NCI-H82 (cell line): ENCODE measurements around the gene TRAF1.

ENCODE experiments used
- DNase-seq: peaks from one replicate; lab custom pipeline; 2025; lab: John Stamatoyannopoulos, UW

The TRAF1 gene

GRCh38 chr9:120869360-120869687 is 57.3 kb downstream of the TRAF1 start:
- DNase-seq, result no peak

GRCh38 chr9:120868676-120869359 is 57.8 kb downstream of the TRAF1 start:
- DNase-seq, result peak; percentile 65

GRCh38 chr9:120868339-120868675 is 58.3 kb downstream of the TRAF1 start:
- DNase-seq, result no peak

- DNase-seq, result no peak
These were observed 58.8 kb downstream of the TRAF1 start for GRCh38 chr9:120867676-120868338.

- no peak for DNase-seq
These were observed 59.9 kb downstream of the TRAF1 start for GRCh38 chr9:120866651-120867050.

GRCh38 chr9:120865809-120866208 is 60.8 kb downstream of the TRAF1 start:
- no peak for DNase-seq

GRCh38 chr9:120865176-120865575 is 61.4 kb downstream of the TRAF1 start:
- DNase-seq, result no peak

- DNase-seq, result no peak
These were observed 61.9 kb downstream of the TRAF1 start for GRCh38 chr9:120864719-120865118.

- DNase-seq, result no peak
These were observed 62.8 kb downstream of the TRAF1 start for GRCh38 chr9:120863833-120864232.

- no peak for DNase-seq
These were observed 64.1 kb downstream of the TRAF1 start for GRCh38 chr9:120862452-120862851.

- no peak for DNase-seq
These were observed 64.7 kb downstream of the TRAF1 start for GRCh38 chr9:120861935-120862334.

- DNase-seq, result no peak
These were observed 66.5 kb downstream of the TRAF1 start for GRCh38 chr9:120860083-120860482.

GRCh38 chr9:120859361-120859760 is 67.2 kb downstream of the TRAF1 start:
- peak; percentile 14 for DNase-seq

GRCh38 chr9:120857902-120858301 is 68.7 kb downstream of the TRAF1 start:
- no peak for DNase-seq

- DNase-seq, result no peak
These were observed 69.1 kb downstream of the TRAF1 start for GRCh38 chr9:120857481-120857880.

GRCh38 chr9:120856700-120857099 is 69.9 kb downstream of the TRAF1 start:
- no peak for DNase-seq

GRCh38 chr9:120855827-120856670 is 70.5 kb downstream of the TRAF1 start:
- DNase-seq, result peak; percentile 37

- DNase-seq, result peak; percentile 30
These were observed 71.8 kb downstream of the TRAF1 start for GRCh38 chr9:120854596-120855327.

GRCh38 chr9:120853198-120853597 is 73.4 kb downstream of the TRAF1 start:
- no peak for DNase-seq
